Measurements from ENCODE around the gene SPATA24.

DNA sequence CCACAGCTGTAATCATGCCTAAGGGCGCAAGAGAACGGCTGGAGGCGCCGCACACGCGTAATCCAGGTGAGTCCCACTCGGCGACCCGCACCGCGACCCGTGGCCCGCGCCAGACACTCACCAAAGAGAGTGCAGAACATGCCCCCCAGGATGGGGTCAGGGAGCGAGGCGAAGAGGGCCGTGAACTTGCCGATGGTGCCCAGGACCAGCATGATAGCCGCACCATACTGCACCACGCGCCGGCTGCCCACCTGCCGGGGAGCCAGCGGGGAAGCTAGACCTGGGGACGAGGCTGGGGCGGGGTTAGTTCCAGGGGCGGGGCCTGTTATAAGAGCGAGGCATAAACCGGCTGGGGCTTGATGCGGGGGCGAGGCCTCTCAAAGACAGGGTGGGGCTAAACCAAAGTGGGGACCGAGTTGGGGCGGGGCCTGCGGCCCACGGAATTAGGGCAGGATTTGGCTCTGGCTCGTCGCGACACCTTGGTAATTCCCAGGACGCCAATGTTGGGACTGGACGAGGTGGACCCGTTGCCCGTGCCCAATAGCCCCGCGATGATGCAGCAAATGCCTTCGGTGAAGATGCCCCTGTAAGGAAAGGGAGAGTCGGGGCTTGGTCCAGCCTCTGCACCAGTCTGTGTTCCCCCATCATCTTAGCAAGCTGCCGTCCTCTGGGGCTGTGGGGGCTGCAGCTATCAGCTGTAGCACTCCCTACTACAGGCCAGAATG, 25.6 kb downstream of the SPATA24 start:
- TF ChIP-seq SUZ12 (IDR thresholded peaks at IDR 0.05; ENCODE audit: extremely low read depth, insufficient read depth, insufficient read length) = no peak
- TF ChIP-seq ZNF274 (IDR thresholded peaks at IDR 0.05; ENCODE audit: low read depth, low read length) = no peak
- no peak for TF ChIP-seq YY1 (IDR thresholded peaks at IDR 0.05; ENCODE audit: insufficient read depth, insufficient read length)

All from NT2/D1 (cell line).